ELF-1 (cell line): ENCODE results near the gene MYDGF.

Source experiments
- DNase-seq: peaks from one replicate; pipeline ENCODE4 v3.0.0-alpha.2; 2016; ENCODE audit warnings: low read depth, low spot score

The MYDGF gene

GRCh38 chr19:4675346-4675745 is 5.2 kb upstream of the MYDGF start:
- no peak for DNase-seq

- no peak for DNase-seq
Measured at GRCh38 chr19:4673726-4674125, 3.6 kb upstream of the MYDGF start.

- no peak for DNase-seq
Measured at GRCh38 chr19:4673216-4673615, 3.1 kb upstream of the MYDGF start.

GRCh38 chr19:4671185-4671851 is 1.2 kb upstream of the MYDGF start:
- DNase-seq: no peak

GRCh38 chr19:4664642-4665041 is 5.5 kb downstream of the MYDGF start:
- DNase-seq: no peak

- no peak for DNase-seq
Measured at GRCh38 chr19:4662812-4663211, 7.3 kb downstream of the MYDGF start.

- no peak for DNase-seq
Measured at GRCh38 chr19:4662020-4662695, 8.0 kb downstream of the MYDGF start.

GRCh38 chr19:4660993-4661392 is 9.1 kb downstream of the MYDGF start:
- DNase-seq: no peak

- DNase-seq: peak; percentile 76
Measured at GRCh38 chr19:4660181-4660791, 9.9 kb downstream of the MYDGF start.

GRCh38 chr19:4657835-4658234 is 12.3 kb downstream of the MYDGF start:
- no peak for DNase-seq

- DNase-seq: no peak
Measured at GRCh38 chr19:4657262-4657661, 12.9 kb downstream of the MYDGF start.

- no peak for DNase-seq
Measured at GRCh38 chr19:4656102-4656501, 14.0 kb downstream of the MYDGF start.

- no peak for DNase-seq
Measured at GRCh38 chr19:4654437-4655361, 15.4 kb downstream of the MYDGF start.

- no peak for DNase-seq
Measured at GRCh38 chr19:4653793-4654436, 16.2 kb downstream of the MYDGF start.

- no peak for DNase-seq
Measured at GRCh38 chr19:4652075-4652474, 18.1 kb downstream of the MYDGF start.

GRCh38 chr19:4650159-4650558 is 20.0 kb downstream of the MYDGF start:
- no peak for DNase-seq

GRCh38 chr19:4649392-4650047 is 20.6 kb downstream of the MYDGF start:
- no peak for DNase-seq

- peak; percentile 29 for DNase-seq
Measured at GRCh38 chr19:4647676-4648644, 22.2 kb downstream of the MYDGF start.

- no peak for DNase-seq
Measured at GRCh38 chr19:4645718-4646117, 24.4 kb downstream of the MYDGF start.

GRCh38 chr19:4642625-4643024 is 27.5 kb downstream of the MYDGF start:
- DNase-seq: no peak
